Right ventricle myocardium superior (tissue), 1 donor: ENCODE data around the gene NRXN3. TPM values are rescaled to one million over a fixed set of nuclear protein-coding genes. Genes with fewer than 3 reads are reported as not detected.
A peak's percentile ranks its signal among the peaks of the same experiment; 100 is the strongest.

Experiments
- ATAC-seq: fragments of 200-7000 bp; cut with Tn5 transposase; one replicate; pipeline ENCODE4 v1.9.1; 2020; ENCODE audit warnings: mild to moderate bottlenecking; ENCODE audit not compliant: poor library complexity
- DNase-seq: peaks from one replicate; pipeline ENCODE4 v3.0.0-alpha.2; 2020
- intact Hi-C: fragments of 100-400 bp; cut with DNase I; formaldehyde crosslinking; loops from one replicate; pipeline ENCODE4 v1.11.2; 2022
- total RNA-seq: library from RNA; stranded (reverse); fragmentation: NEBNext Ultra II Directional; extraction: Animal tissue kit (Norgen Biotek cat#: 25700); gene quantifications from one replicate; pipeline ENCODE4 v1.2.1, GENCODE V29; 2021
- donor health status: DM: no; HTN: yes; CAD: no; lungs with severe emphysema.

The NRXN3 gene
- total RNA-seq, 1 donor from 2014 or later: 1.3 TPM

GRCh38 chr14:79225815-79226214 lies 1055.6 kb downstream of the NRXN3 start:
- ATAC-seq: no peak
- intact Hi-C loops: no loop called here

GRCh38 chr14:79229383-79229909 lies 1059.3 kb downstream of the NRXN3 start:
- intact Hi-C loops: no loop called here
- no peak for ATAC-seq
- no peak for DNase-seq

More at GRCh38 chr14:79225815-79226214, 1055.6 kb downstream of the NRXN3 start:
- no peak for DNase-seq

- intact Hi-C loops: no loop called here
Measured at GRCh38 chr14:79242666-79243065, 1072.5 kb downstream of the NRXN3 start.

GRCh38 chr14:79246173-79246572 lies 1076.0 kb downstream of the NRXN3 start:
- no peak for DNase-seq
- ATAC-seq: no peak
- intact Hi-C loops: no loop called here

More at GRCh38 chr14:79242666-79243065, 1072.5 kb downstream of the NRXN3 start:
- ATAC-seq (no peak), DNase-seq (no peak)

- intact Hi-C loops: no loop called here
- DNase-seq (no peak), ATAC-seq (no peak)
Measured at GRCh38 chr14:79248126-79248525, 1078.0 kb downstream of the NRXN3 start.

GRCh38 chr14:79248771-79249170 lies 1078.6 kb downstream of the NRXN3 start:
- intact Hi-C loops: no loop called here
- DNase-seq (no peak), ATAC-seq (no peak)

- ATAC-seq: no peak
- DNase-seq: no peak
- intact Hi-C loops: no loop called here
Measured at GRCh38 chr14:79251278-79251677, 1081.1 kb downstream of the NRXN3 start.

GRCh38 chr14:79253576-79253975 lies 1083.4 kb downstream of the NRXN3 start:
- intact Hi-C loops: no loop called here
- no peak for DNase-seq
- ATAC-seq: no peak

GRCh38 chr14:79254069-79254775 lies 1084.0 kb downstream of the NRXN3 start:
- ATAC-seq (no peak), DNase-seq (no peak)
- intact Hi-C loops: no loop called here

- ATAC-seq: no peak
- intact Hi-C loops: no loop called here
Measured at GRCh38 chr14:79256380-79256779, 1086.2 kb downstream of the NRXN3 start.

GRCh38 chr14:79260406-79260805 lies 1090.2 kb downstream of the NRXN3 start:
- intact Hi-C loops: no loop called here
- DNase-seq: no peak
- ATAC-seq: no peak

More at GRCh38 chr14:79256380-79256779, 1086.2 kb downstream of the NRXN3 start:
- no peak for DNase-seq

GRCh38 chr14:79265366-79265946 lies 1095.3 kb downstream of the NRXN3 start:
- intact Hi-C loops: no loop called here
- ATAC-seq: no peak
- DNase-seq: no peak

- no peak for ATAC-seq
- DNase-seq: no peak
- intact Hi-C loops: no loop called here
Measured at GRCh38 chr14:79270361-79270760, 1100.2 kb downstream of the NRXN3 start.

GRCh38 chr14:79271122-79271521 lies 1100.9 kb downstream of the NRXN3 start:
- ATAC-seq (no peak), DNase-seq (no peak)
- intact Hi-C loops: no loop called here

GRCh38 chr14:79274641-79275291 lies 1104.6 kb downstream of the NRXN3 start:
- ATAC-seq (no peak), DNase-seq (no peak)
- intact Hi-C loops: no loop called here

- intact Hi-C loops: no loop called here
- no peak for ATAC-seq
- DNase-seq: no peak
Measured at GRCh38 chr14:79275292-79275655, 1105.1 kb downstream of the NRXN3 start.

- intact Hi-C loops: no loop called here
- DNase-seq (no peak), ATAC-seq (no peak)
Measured at GRCh38 chr14:79278286-79278797, 1108.2 kb downstream of the NRXN3 start.

- intact Hi-C loops: no loop called here
- DNase-seq (peak; percentile 73), ATAC-seq (peak; percentile 98)
Measured at GRCh38 chr14:79278798-79279644, 1108.8 kb downstream of the NRXN3 start.
